ENCODE measurements around the gene C14orf180.
"Not testable (repeated sequence)": the region's sequence is repeated elsewhere in the genome, so short reads cannot be mapped to it uniquely, and the experiment has no call there.

C14orf180 gene

DNA sequence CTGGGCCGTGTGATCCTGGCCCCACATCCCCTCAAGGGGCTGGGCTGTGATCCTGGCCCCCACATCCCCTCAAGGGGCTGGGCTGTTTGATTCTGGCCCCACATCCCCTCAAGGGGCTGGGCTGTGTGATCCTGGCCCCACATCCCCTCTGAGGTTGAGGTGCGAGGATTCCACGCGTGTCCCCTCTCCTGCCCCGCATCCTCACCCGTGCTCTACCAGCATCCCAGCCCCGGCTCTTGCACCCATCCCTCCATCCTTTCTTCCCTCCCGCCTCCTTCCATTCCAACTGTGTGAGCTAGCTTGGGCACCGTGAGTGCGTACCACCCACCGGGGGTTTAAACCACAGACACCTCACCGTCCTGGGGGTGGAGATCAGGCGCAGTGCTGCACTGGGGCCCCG lies 56.2 kb downstream of the C14orf180 start:
- no peaks in the 10 kb centered on the region for H3K9me2 ChIP-seq (replicated peaks; ENCODE audit: insufficient read depth, low read length)
- no peaks in the 10 kb centered on the region for H3F3A ChIP-seq (ENCODE audit: insufficient read depth, low read length)
- H4K20me1 ChIP-seq (ENCODE audit: insufficient read depth, low read length) = no peaks in the 10 kb centered on the region
- no peak for DNase-seq
- H3K27ac ChIP-seq (ENCODE audit: low read length) = no peak overlapping the region
- H3K4me3 ChIP-seq (ENCODE audit: low read length) = no peak overlapping the region
- no peaks in the 10 kb centered on the region for H3K36me3 ChIP-seq (replicated peaks; ENCODE audit: insufficient read depth, low read length)
- no peak overlapping the region for H3K9ac ChIP-seq (ENCODE audit: low read length)
- H3K79me2 ChIP-seq (ENCODE audit: low read length) = no peaks in the 10 kb centered on the region
- H3K9me3 ChIP-seq (replicated peaks; ENCODE audit: insufficient read depth, low read length) = no peaks in the 10 kb centered on the region
- peaks cover 37% of the 10 kb centered on the region for H3K27me3 ChIP-seq (replicated peaks; ENCODE audit: insufficient read depth, low read length)
- TF ChIP-seq, protein P1, sequence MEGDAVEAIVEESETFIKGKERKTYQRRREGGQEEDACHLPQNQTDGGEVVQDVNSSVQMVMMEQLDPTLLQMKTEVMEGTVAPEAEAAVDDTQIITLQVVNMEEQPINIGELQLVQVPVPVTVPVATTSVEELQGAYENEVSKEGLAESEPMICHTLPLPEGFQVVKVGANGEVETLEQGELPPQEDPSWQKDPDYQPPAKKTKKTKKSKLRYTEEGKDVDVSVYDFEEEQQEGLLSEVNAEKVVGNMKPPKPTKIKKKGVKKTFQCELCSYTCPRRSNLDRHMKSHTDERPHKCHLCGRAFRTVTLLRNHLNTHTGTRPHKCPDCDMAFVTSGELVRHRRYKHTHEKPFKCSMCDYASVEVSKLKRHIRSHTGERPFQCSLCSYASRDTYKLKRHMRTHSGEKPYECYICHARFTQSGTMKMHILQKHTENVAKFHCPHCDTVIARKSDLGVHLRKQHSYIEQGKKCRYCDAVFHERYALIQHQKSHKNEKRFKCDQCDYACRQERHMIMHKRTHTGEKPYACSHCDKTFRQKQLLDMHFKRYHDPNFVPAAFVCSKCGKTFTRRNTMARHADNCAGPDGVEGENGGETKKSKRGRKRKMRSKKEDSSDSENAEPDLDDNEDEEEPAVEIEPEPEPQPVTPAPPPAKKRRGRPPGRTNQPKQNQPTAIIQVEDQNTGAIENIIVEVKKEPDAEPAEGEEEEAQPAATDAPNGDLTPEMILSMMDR (IDR thresholded peaks at IDR 0.05; ENCODE audit: low read length) = no peak
- no peak for TF ChIP-seq EZH2 (optimal IDR thresholded peaks at IDR 0.05; ENCODE audit: low read depth, low read length)
- no peak for TF ChIP-seq EZH2phosphoT487 (IDR thresholded peaks at IDR 0.05; ENCODE audit: low read length)
- no peak overlapping the region for H3K4me2 ChIP-seq (ENCODE audit: low read depth, low read length)
- H2AFZ ChIP-seq (ENCODE audit: low read length) = no peak overlapping the region
- no peaks in the 10 kb centered on the region for H3K4me1 ChIP-seq (ENCODE audit: low read length)

DNA sequence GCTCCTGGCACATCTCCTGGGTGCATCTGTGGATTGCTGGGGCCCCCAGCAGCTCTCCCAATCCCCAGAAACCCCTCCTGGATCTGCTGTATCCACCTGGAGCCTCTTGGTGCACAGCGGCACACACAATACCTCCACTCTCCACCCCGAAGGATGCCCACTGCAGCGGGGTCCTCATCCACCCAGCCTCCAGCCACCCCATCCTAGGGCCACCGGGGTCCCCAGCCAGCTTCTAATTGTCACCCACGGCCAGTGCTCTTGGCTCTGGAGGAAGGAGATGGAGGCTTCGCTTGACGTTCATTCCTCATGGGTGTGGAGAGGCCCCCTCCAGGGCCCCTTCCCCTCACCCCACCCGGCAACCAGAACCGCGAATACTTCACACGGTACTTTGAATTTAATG lies 56.6 kb downstream of the C14orf180 start:
- DNase-seq = no peak
- TF ChIP-seq EZH2 (optimal IDR thresholded peaks at IDR 0.05; ENCODE audit: low read depth, low read length) (no peak), EZH2phosphoT487 (IDR thresholded peaks at IDR 0.05; ENCODE audit: low read length) (no peak)
- TF ChIP-seq, protein P1 (IDR thresholded peaks at IDR 0.05; ENCODE audit: low read length) = no peak
- Histone ChIP-seq H3K9me2 (replicated peaks; ENCODE audit: insufficient read depth, low read length) (no peaks in the 10 kb centered on the region), H2AFZ (ENCODE audit: low read length) (no peak overlapping the region), H3K4me2 (ENCODE audit: low read depth, low read length) (no peak overlapping the region), H3K79me2 (ENCODE audit: low read length) (no peaks in the 10 kb centered on the region), H3K9me3 (replicated peaks; ENCODE audit: insufficient read depth, low read length) (no peaks in the 10 kb centered on the region), H3K4me1 (ENCODE audit: low read length) (no peaks in the 10 kb centered on the region), H3K27ac (ENCODE audit: low read length) (no peak overlapping the region), H3K27me3 (replicated peaks; ENCODE audit: insufficient read depth, low read length) (peaks cover 37% of the 10 kb centered on the region), H3K4me3 (ENCODE audit: low read length) (no peak overlapping the region), H4K20me1 (ENCODE audit: insufficient read depth, low read length) (no peaks in the 10 kb centered on the region), H3K36me3 (replicated peaks; ENCODE audit: insufficient read depth, low read length) (no peaks in the 10 kb centered on the region), H3K9ac (ENCODE audit: low read length) (no peak overlapping the region), H3F3A (ENCODE audit: insufficient read depth, low read length) (no peaks in the 10 kb centered on the region)

DNA sequence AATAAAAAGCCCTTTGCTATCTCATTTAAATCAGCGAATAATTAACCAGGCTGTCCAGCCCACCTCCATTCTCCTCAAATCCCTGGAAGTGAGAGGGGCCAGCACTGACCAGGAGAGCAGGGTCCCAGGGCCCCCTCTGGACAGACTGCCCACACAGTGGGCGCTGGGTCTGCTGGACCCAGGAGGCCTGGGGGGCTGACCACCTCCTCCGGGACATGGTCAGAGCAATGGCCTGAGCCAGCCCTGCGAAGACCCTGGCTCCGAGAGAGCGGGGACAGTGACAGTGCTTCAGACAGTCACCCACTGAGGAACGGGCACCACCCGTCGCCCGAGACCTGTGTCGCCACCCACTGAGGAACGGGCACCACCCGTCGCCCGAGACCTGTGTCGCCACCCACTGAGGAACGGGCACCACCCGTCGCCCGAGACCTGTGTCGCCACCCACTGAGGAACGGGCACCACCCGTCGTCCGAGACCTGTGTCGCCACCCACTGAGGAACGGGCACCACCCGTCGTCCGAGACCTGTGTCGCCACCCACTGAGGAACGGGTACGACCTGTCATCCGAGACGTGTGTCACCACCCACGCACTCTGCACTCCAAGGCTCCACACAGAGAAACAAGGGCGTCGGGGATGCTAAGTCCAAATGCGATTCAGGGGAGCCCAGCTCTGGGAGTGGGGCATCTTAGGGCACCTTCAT lies 57.4 kb downstream of the C14orf180 start:
- DNase-seq; H3F3A ChIP-seq (ENCODE audit: insufficient read depth, low read length); H3K79me2 ChIP-seq (ENCODE audit: low read length); H2AFZ ChIP-seq (ENCODE audit: low read length); H4K20me1 ChIP-seq (ENCODE audit: insufficient read depth, low read length); H3K27ac ChIP-seq (ENCODE audit: low read length); H3K4me3 ChIP-seq (ENCODE audit: low read length); H3K9ac ChIP-seq (ENCODE audit: low read length); H3K9me3 ChIP-seq (replicated peaks; ENCODE audit: insufficient read depth, low read length); H3K4me1 ChIP-seq (ENCODE audit: low read length); H3K4me2 ChIP-seq (ENCODE audit: low read depth, low read length); H3K36me3 ChIP-seq (replicated peaks; ENCODE audit: insufficient read depth, low read length); H3K9me2 ChIP-seq (replicated peaks; ENCODE audit: insufficient read depth, low read length): not testable (repeated sequence)
- H3K27me3 ChIP-seq (replicated peaks; ENCODE audit: insufficient read depth, low read length) = peaks cover 37% of the 10 kb centered on the region

DNA sequence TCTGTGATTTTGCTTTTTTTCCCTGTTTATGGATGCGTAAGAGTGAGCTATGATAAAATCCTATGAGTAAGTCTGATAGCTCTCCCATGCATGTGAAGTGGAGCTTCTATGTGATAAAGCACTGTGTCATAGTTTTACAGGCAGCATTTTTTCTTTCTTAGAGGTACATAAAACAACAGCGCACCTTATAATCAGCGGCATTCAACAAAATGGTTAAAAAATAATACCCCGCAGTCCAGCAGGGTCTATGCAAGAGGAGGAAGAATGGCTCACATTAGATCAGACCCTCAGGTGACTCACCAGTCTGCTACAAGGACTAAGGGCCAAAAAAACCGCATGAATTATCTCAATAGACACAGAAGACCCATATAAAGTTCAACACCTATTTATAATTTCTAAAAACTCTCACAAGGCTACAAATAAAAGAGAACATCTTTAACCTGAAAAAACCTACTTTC lies 58.0 kb downstream of the C14orf180 start:
- Histone ChIP-seq H3K9me3 (replicated peaks; ENCODE audit: insufficient read depth, low read length) (no peaks in the 10 kb centered on the region), H3K4me2 (ENCODE audit: low read depth, low read length) (no peak overlapping the region), H3K4me3 (ENCODE audit: low read length) (no peak overlapping the region), H3K9me2 (replicated peaks; ENCODE audit: insufficient read depth, low read length) (no peaks in the 10 kb centered on the region), H3K27ac (ENCODE audit: low read length) (no peak overlapping the region), H3K9ac (ENCODE audit: low read length) (no peak overlapping the region), H3K27me3 (replicated peaks; ENCODE audit: insufficient read depth, low read length) (peaks cover 37% of the 10 kb centered on the region), H3F3A (ENCODE audit: insufficient read depth, low read length) (no peaks in the 10 kb centered on the region), H3K36me3 (replicated peaks; ENCODE audit: insufficient read depth, low read length) (no peaks in the 10 kb centered on the region), H3K4me1 (ENCODE audit: low read length) (no peaks in the 10 kb centered on the region), H3K79me2 (ENCODE audit: low read length) (no peaks in the 10 kb centered on the region), H2AFZ (ENCODE audit: low read length) (no peak overlapping the region), H4K20me1 (ENCODE audit: insufficient read depth, low read length) (no peaks in the 10 kb centered on the region)
- TF ChIP-seq EZH2phosphoT487 (IDR thresholded peaks at IDR 0.05; ENCODE audit: low read length) (no peak), EZH2 (optimal IDR thresholded peaks at IDR 0.05; ENCODE audit: low read depth, low read length) (no peak)
- TF ChIP-seq, protein P1 (IDR thresholded peaks at IDR 0.05; ENCODE audit: low read length) = no peak
- no peak for DNase-seq

Data from MM.1S (cell line).